ENCODE data around the gene HDAC7. TPM values are rescaled to one million over a fixed set of nuclear protein-coding genes. Genes with fewer than 3 reads are reported as not detected.

The HDAC7 gene
- polyA plus RNA-seq, 1 experiment, result 67.0 TPM

GRCh38 chr12:47820631-47821345 is 1.1 kb upstream of the HDAC7 start:
- DNase-seq (ENCODE audit: low read depth), result peak; percentile 87
- no peak for TF ChIP-seq CTCF (IDR thresholded peaks at IDR 0.05; ENCODE audit: insufficient read depth, low read depth, low read length)
- Histone ChIP-seq H3K36me3 (ENCODE audit: control insufficient read depth, insufficient read depth, low read length) (peaks cover 3% of the 10 kb centered on the region; the same call in 1 of the 2 replicates), H3K4me3 (ENCODE audit: low read depth, low read length) (peak overlapping the region; percentile 68), H3K27me3 (ENCODE audit: control insufficient read depth, insufficient read depth, low read length) (no peaks in the 10 kb centered on the region)
- POLR2A ChIA-PET, result interaction anchor here (0.7 kb wide), 2 partner anchors 28 to 437 kb away, joined by 6 to 10 read pairs; no protein-coding TSS in a partner anchor
- CTCF ChIA-PET, result interaction anchor here (0.6 to 2.6 kb wide), 9 partner anchors 11 to 128 kb away, joined by 3 to 18 read pairs (median 3); partner anchors contain the start of gene SLC48A1

GRCh38 chr12:47819138-47819895 is 386 bp downstream of the HDAC7 start:
- ChIA-PET POLR2A (interaction anchor here (0.9 to 1.4 kb wide), 2 partner anchors 10 to 11 kb away, joined by 5 to 7 read pairs; no protein-coding TSS in a partner anchor), CTCF (interaction anchor here (0.7 to 4.6 kb wide), 8 partner anchors 9 to 102 kb away, joined by 3 to 41 read pairs (median 4); no protein-coding TSS in a partner anchor)
- peak overlapping the region; percentile 68 for H3K4me3 ChIP-seq (ENCODE audit: low read depth, low read length)
- H3K27me3 ChIP-seq (ENCODE audit: control insufficient read depth, insufficient read depth, low read length), result no peaks in the 10 kb centered on the region
- TF ChIP-seq CTCF (IDR thresholded peaks at IDR 0.05; ENCODE audit: insufficient read depth, low read depth, low read length), result peak; percentile 43
- DNase-seq (ENCODE audit: low read depth), result no peak
- peaks cover 5% of the 10 kb centered on the region for H3K36me3 ChIP-seq (ENCODE audit: control insufficient read depth, insufficient read depth, low read length)

GRCh38 chr12:47818467-47819137 is 1.1 kb downstream of the HDAC7 start:
- Histone ChIP-seq H3K4me3 (ENCODE audit: low read depth, low read length) (peak overlapping the region; percentile 68), H3K27me3 (ENCODE audit: control insufficient read depth, insufficient read depth, low read length) (no peaks in the 10 kb centered on the region), H3K36me3 (ENCODE audit: control insufficient read depth, insufficient read depth, low read length) (peaks cover 11% of the 10 kb centered on the region)
- TF ChIP-seq CTCF (IDR thresholded peaks at IDR 0.05; ENCODE audit: insufficient read depth, low read depth, low read length), result no peak
- POLR2A ChIA-PET, result interaction anchor here (1.4 kb wide), 1 partner anchor 10 kb away, joined by 5 read pairs; no protein-coding TSS in a partner anchor
- DNase-seq (ENCODE audit: low read depth), result no peak
- CTCF ChIA-PET, result interaction anchor here (0.7 to 4.6 kb wide), 9 partner anchors 10 to 101 kb away, joined by 3 to 41 read pairs (median 5); no protein-coding TSS in a partner anchor

- no peak for DNase-seq (ENCODE audit: low read depth)
- Histone ChIP-seq H3K4me3 (ENCODE audit: low read depth, low read length) (peak overlapping the region; percentile 68), H3K27me3 (ENCODE audit: control insufficient read depth, insufficient read depth, low read length) (no peaks in the 10 kb centered on the region), H3K36me3 (ENCODE audit: control insufficient read depth, insufficient read depth, low read length) (peaks cover 11% of the 10 kb centered on the region)
- ChIA-PET POLR2A (interaction anchor here (1.4 kb wide), 1 partner anchor 10 kb away, joined by 5 read pairs; no protein-coding TSS in a partner anchor), CTCF (interaction anchor here (0.8 to 4.6 kb wide), 15 partner anchors 10 to 997 kb away, joined by 3 to 41 read pairs (median 5); partner anchors contain the start of gene VDR)
- 0 out of 2 replicates have a peak, but pooled peaks have one; percentile 1 for TF ChIP-seq CTCF (IDR thresholded peaks at IDR 0.05; ENCODE audit: insufficient read depth, low read depth, low read length)
Measured at GRCh38 chr12:47818007-47818376, 1.7 kb downstream of the HDAC7 start.
